Breast epithelium (tissue), 4 donors: ENCODE measurements around the gene METTL1. TPM values are rescaled to one million over a fixed set of nuclear protein-coding genes. Genes with fewer than 3 reads are reported as not detected.

Source experiments
- DNase-seq, 2 donors: peaks; one replicate each; pipeline ENCODE4 v3.0.0-alpha.2; 2019; ENCODE audit warnings: low spot score in 2 of 2
- H3K27ac ChIP-seq, 2 donors: fragments of 200-600 bp; sonication (generic) in 1 of 2; one replicate each; pipeline ENCODE4 v1.5.1; 2016 to 2019; ENCODE audit warnings: mild to moderate bottlenecking in 1 of 2
- H3K27me3 ChIP-seq, 2 donors: fragments of 200-600 bp; sonication (generic) in 1 of 2; one replicate each; pipeline versions ENCODE4 v1.5.1 to v1.6.0; 2017 to 2019; ENCODE audit warnings: control low read depth in 1 of 2, mild to moderate bottlenecking in 1 of 2
- H3K36me3 ChIP-seq: fragments of 200-600 bp; one replicate; pipeline ENCODE4 v1.5.1; 2019
- H3K4me1 ChIP-seq, 2 donors: fragments of 200-600 bp; sonication (generic); one replicate each; pipeline ENCODE4 v1.5.1; 2016 to 2019; ENCODE audit warnings: control low read depth in 1 of 2
- H3K4me3 ChIP-seq, 3 donors: fragments of 200-600 bp; sonication (generic); 1 replicate in 2 of 3; 2 replicates in 1 of 3; pipeline ENCODE4 v1.5.1; 2016 to 2019; ENCODE audit warnings: mild to moderate bottlenecking in 3 of 3, moderate library complexity in 2 of 3
- H3K9me3 ChIP-seq, 2 donors: fragments of 200-600 bp; sonication (generic) in 1 of 2; one replicate each; pipeline ENCODE4 v1.5.1; 2016 to 2019; ENCODE audit warnings: control low read depth in 1 of 2
- POLR2A ChIP-seq: fragments of 450-650 bp; IDR thresholded peaks from one replicate; pipeline ENCODE4 v1.6.1; 2016; ENCODE audit warnings: antibody characterized with exemption, mild to moderate bottlenecking, moderate library complexity
- POLR2AphosphoS5 ChIP-seq, 3 donors: sonication (generic); formaldehyde crosslinking; IDR thresholded peaks; one replicate each; pipeline ENCODE4 v1.6.1; 2017; ENCODE audit warnings: antibody characterized with exemption in 3 of 3
- intact Hi-C: fragments of 100-400 bp; cut with DNase I; formaldehyde crosslinking; loops from one replicate; pipeline ENCODE4 v1.15.1; 2023; ENCODE audit warnings: low total_unique reads
- total RNA-seq, 3 donors: library from RNA; depleted of rRNA; stranded (reverse); fragments of >200 nt; gene quantifications; one replicate each; pipeline ENCODE4 v1.1.0, GENCODE V29; 2016
- TF ChIP-seq, protein P1 (sequence below), 3 donors: fragments of 450-650 bp; IDR thresholded peaks; one replicate each; pipeline ENCODE4 v1.5.1; 2016 to 2017; ENCODE audit warnings: antibody characterized with exemption in 3 of 3, mild to moderate bottlenecking in 3 of 3, moderate library complexity in 3 of 3

METTL1 gene
- total RNA-seq, 3 donors from 2014 or later = 4.8 to 12.6 (median 8.2) TPM

DNA sequence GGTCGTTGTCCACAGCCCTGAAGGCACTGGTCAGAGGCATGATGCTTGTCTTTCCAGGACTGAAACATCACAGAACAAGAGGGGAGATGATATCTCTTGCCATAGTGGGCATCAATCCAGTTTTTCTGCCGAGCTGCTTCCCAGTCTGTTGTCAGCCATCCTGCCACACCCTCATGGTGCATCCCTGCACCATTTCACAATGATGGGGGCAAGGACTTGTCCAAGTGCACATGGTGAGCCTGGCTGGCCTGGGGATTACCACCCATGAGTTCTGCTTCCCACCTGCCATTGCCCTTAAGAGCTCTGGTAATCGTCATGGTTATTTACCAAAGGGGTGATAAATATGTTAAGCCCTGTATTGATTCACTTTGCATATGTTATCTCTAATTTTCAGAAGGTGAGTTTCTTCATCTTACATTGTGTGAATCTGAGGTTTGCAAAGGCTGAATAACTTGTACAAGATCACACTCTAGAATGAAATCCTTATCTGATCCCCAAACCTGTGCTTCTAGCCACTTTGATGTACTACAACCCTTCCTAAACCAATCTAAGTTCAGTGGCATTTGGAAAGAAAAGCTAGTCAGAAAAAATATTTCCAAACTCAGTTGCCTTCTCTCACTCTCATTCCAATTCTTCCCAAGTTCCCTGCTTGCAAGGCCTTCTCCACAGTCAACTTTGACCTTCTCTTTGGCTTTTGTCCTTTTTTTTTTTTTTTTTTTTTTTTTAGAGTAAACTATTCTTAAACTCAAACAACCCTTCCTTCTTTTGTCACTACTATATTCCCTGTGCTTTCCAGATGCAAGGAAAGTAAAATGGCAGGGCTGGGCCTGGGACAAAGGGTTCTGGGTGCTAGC, 44.3 kb upstream of the METTL1 start:
- H3K9me3 ChIP-seq = no peaks in the 10 kb centered on the region
- no peak overlapping the region for H3K4me3 ChIP-seq
- H3K27ac ChIP-seq = peak overlapping the region in 1 of 2 donors; percentile 77
- no peaks in the 10 kb centered on the region for H3K27me3 ChIP-seq
- intact Hi-C loops = no loop called here
- no peaks in the 10 kb centered on the region for H3K36me3 ChIP-seq
- DNase-seq = no peak
- TF ChIP-seq, protein P1, sequence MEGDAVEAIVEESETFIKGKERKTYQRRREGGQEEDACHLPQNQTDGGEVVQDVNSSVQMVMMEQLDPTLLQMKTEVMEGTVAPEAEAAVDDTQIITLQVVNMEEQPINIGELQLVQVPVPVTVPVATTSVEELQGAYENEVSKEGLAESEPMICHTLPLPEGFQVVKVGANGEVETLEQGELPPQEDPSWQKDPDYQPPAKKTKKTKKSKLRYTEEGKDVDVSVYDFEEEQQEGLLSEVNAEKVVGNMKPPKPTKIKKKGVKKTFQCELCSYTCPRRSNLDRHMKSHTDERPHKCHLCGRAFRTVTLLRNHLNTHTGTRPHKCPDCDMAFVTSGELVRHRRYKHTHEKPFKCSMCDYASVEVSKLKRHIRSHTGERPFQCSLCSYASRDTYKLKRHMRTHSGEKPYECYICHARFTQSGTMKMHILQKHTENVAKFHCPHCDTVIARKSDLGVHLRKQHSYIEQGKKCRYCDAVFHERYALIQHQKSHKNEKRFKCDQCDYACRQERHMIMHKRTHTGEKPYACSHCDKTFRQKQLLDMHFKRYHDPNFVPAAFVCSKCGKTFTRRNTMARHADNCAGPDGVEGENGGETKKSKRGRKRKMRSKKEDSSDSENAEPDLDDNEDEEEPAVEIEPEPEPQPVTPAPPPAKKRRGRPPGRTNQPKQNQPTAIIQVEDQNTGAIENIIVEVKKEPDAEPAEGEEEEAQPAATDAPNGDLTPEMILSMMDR (IDR thresholded peaks at IDR 0.05) = no peak
- TF ChIP-seq POLR2A (no peak), POLR2AphosphoS5 (IDR thresholded peaks at IDR 0.05) (no peak)
- H3K4me1 ChIP-seq = peaks cover 0 to 5% of the 10 kb centered on the region in 2 donors

DNA sequence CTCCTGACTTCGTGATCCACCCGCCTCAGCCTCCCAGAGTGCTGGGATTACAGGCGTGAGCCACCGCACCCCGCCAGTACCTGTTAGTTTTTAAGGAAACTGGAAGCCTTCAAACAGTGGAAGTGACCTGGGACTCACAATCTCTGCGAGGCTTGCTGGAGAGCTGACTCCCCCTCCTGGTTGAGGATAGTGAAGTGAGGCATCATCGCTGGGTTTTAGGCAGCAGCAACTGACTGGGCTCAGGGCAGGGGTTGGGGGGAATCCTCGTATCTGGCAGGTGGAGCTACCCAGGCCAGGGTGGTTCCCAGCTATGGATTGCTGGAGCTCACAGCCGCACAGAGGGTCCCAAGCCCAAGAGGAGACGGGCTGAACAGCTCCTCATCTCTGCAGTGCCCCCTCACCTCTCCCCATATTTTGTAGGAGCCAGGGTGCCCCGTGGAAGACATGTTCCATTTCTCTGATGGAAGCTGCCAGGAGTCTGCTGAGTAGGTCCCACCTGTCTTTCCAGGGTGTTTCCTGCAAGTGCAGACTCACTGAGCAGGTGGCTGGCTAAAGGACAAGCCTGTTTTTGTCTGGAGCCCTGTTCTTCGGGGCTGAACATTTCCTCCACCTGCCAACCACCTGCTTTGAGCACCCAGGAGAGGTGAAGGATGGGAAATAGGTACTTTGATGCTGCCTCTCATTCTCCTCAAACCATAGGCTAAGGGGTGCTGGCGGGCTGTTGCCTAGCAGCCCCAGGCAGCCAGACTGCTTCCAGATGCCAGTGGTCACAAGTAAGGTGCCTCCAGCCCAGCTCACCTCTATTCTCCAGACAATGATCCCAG, 43.5 kb upstream of the METTL1 start:
- H3K4me1 ChIP-seq = peaks cover 0 to 5% of the 10 kb centered on the region in 2 donors
- H3K36me3 ChIP-seq = no peaks in the 10 kb centered on the region

DNA sequence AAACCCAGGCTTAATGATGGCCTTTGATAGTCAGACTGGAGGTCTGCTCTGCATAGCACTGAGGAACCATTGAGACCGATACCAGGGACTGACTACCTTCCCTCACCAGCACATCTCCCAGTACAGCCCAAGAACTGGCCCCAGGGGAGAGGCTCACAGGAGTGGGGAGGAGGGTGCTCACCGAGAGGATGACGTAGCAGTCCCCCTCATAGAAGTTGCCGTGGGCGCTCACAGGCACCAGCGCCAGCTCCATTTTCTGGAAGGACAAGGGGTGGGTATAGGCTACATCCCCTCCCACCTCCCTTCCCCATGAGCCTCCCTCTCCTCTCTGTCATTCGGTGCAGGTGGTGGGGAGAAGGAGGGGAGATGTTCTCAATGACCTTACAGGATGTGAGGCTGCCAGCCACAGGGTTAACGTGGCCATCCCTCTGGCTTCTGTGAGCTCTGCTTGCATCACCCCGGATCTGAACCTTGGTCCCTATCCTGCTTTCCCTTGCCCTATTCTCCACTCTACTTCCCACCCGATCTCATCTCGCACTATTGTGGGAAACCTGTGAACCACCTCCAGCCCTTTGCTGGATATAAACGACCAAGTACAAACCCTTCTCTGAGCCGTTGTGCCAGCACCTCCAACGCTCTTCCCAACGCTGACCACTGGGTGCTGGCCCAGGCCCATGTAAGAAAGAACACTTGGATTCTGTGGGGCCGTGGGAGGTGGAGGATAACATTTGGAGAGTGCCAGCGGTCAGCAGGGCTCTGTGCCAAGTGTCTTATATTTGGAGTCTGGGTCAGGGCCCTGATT, 42.3 kb upstream of the METTL1 start:
- Histone ChIP-seq H3K4me3 (no peak overlapping the region), H3K27ac (no peak overlapping the region), H3K9me3 (no peaks in the 10 kb centered on the region), H3K27me3 (no peaks in the 10 kb centered on the region), H3K36me3 (no peaks in the 10 kb centered on the region), H3K4me1 (peaks cover 0 to 5% of the 10 kb centered on the region in 2 donors)
- intact Hi-C loops = no loop called here
- no peak for DNase-seq
- TF ChIP-seq, protein P1 (IDR thresholded peaks at IDR 0.05) = no peak
- TF ChIP-seq POLR2AphosphoS5 (IDR thresholded peaks at IDR 0.05) = no peak
- TF ChIP-seq POLR2A = no peak

More for the DNA sequence above, 43.5 kb upstream of the METTL1 start:
- no peaks in the 10 kb centered on the region for H3K9me3 ChIP-seq
- H3K27me3 ChIP-seq = no peaks in the 10 kb centered on the region
- no peak overlapping the region for H3K4me3 ChIP-seq
- peak overlapping the region in 1 of 2 donors; percentile 34 for H3K27ac ChIP-seq
- intact Hi-C loops = no loop called here
- no peak for DNase-seq
- no peak for TF ChIP-seq POLR2AphosphoS5 (IDR thresholded peaks at IDR 0.05)
- no peak for TF ChIP-seq POLR2A
- TF ChIP-seq, protein P1 (IDR thresholded peaks at IDR 0.05) = no peak

DNA sequence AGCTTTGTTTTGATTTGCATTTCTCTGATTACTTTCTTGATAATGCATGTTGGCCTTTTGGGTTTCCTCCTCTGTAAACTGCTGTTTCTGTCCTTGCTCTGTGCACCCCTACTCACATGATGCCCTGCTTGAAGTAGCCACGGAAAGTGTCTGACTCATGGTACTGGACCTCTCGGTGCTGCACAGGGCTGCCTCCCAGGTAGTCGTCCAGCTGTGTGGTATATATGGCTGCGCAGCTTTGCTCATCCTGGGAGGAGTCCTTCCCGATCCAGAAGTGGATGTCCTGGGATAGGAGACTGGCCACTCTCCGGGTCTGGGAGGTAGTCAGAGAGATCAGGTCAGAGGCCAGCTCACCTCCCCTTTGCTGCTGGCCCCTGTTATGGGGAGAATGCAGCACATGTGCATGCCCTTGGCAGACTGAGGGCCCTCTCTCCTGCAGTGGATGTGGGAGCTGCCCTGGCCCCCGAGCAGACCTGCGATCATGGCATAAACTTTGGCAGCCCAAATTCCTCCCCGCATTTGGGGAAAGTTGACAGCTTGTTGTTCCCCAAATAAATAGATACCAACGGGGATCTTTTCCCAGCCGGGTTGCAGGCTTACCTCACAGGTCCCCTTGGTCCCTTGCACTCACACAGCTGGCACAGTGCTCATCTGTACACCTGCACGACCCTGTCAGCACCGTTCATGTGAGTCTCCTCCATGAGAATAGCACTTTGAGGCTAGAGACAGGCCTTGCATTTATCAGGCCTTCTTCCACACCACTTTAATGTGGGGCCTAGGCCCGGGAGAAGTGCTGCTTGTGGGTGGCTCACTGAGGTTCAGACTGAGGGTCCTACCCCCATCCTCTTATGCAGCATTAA, 41.4 kb upstream of the METTL1 start:
- DNase-seq = no peak
- intact Hi-C loops = no loop called here
- no peaks in the 10 kb centered on the region for H3K9me3 ChIP-seq
- no peaks in the 10 kb centered on the region for H3K36me3 ChIP-seq
- no peak overlapping the region for H3K4me3 ChIP-seq
- H3K27ac ChIP-seq = no peak overlapping the region
- no peak for TF ChIP-seq POLR2AphosphoS5 (IDR thresholded peaks at IDR 0.05)
- TF ChIP-seq, protein P1 (IDR thresholded peaks at IDR 0.05) = no peak
- TF ChIP-seq POLR2A = no peak
- H3K4me1 ChIP-seq = peaks cover 0 to 5% of the 10 kb centered on the region in 2 donors
- no peaks in the 10 kb centered on the region for H3K27me3 ChIP-seq
